ENCODE measurements around the gene HNF4A. TPM values are rescaled to one million over a fixed set of nuclear protein-coding genes. Genes with fewer than 3 reads are reported as not detected.
A peak's percentile ranks its signal among the peaks of the same experiment; 100 is the strongest.

HNF4A gene
- total and polyA plus RNA-seq, 2 of the 4 experiments (the other 2 are of a cell fraction): not detected

GRCh38 chr20:44448753-44449546 lies 93.5 kb downstream of the HNF4A start:
- in situ Hi-C loops (cut with MboI; ENCODE audit: low sequenced_read_pairs) (no loop called here), dilution Hi-C loops (cut with HindIII; ENCODE audit: low sequenced_read_pairs, unreplicated experiment) (no loop called here), intact Hi-C loops (cut with micrococcal nuclease) (no loop called here)
- Histone ChIP-seq H3K79me1 (ENCODE audit: low read depth in 1 of 2, low read length in 2 of 2) (no peaks in the 10 kb centered on the region), H3K23ac (ENCODE audit: low read depth, low read length) (no peak overlapping the region), H4K91ac (ENCODE audit: insufficient read depth, low read depth, low read length) (no peak overlapping the region), H3K27ac (ENCODE audit: insufficient read depth, low read length) (no peak overlapping the region), H2AFZ (replicated peaks; ENCODE audit: low read length, poor library complexity) (no peak overlapping the region), H2AK5ac (ENCODE audit: low read depth, low read length) (no peak overlapping the region), H3K4me2 (ENCODE audit: low read depth, low read length) (no peak overlapping the region), H2BK20ac (ENCODE audit: low read depth, low read length) (no peak overlapping the region), H2BK120ac (ENCODE audit: low read depth, low read length) (no peak overlapping the region), H2AK9ac (replicated peaks; ENCODE audit: low read depth, low read length, poor library complexity) (no peak overlapping the region), H3K4me3 (ENCODE audit: insufficient read depth, low read depth, low read length) (no peak overlapping the region), H3K56ac (ENCODE audit: extremely low read depth, insufficient read depth, low read length) (no peak overlapping the region), H3K9ac (ENCODE audit: low read depth, low read length) (no peak overlapping the region), H2BK5ac (ENCODE audit: low read depth, low read length, poor library complexity, severe bottlenecking) (no peak overlapping the region), H3K4me1 (ENCODE audit: control insufficient read depth, insufficient read depth, low read length) (peaks cover 2% of the 10 kb centered on the region; the same call in 1 of the 2 replicates), H3K18ac (ENCODE audit: low read depth, low read length) (no peak overlapping the region), H3K14ac (replicated peaks; ENCODE audit: low read depth, low read length) (no peak overlapping the region), H4K5ac (ENCODE audit: low read depth, low read length) (no peak overlapping the region), H3K9me3 (ENCODE audit: control insufficient read depth, insufficient read depth, low read length) (no peaks in the 10 kb centered on the region; the same call in 1 of the 2 replicates), H3K4ac (ENCODE audit: low read depth, low read length) (no peak overlapping the region), H4K20me1 (ENCODE audit: insufficient read depth, low read length) (no peaks in the 10 kb centered on the region), H3K9me1 (ENCODE audit: insufficient read depth, low read length) (no peaks in the 10 kb centered on the region), H4K8ac (ENCODE audit: low read depth in 2 of 2, low read length in 2 of 2) (no peak overlapping the region), H2BK15ac (ENCODE audit: low read depth, low read length) (no peak overlapping the region), H3K27me3 (ENCODE audit: control insufficient read depth, insufficient read depth, low read length) (peaks cover 34% of the 10 kb centered on the region), H3K36me3 (ENCODE audit: control insufficient read depth, insufficient read depth, low read length) (no peaks in the 10 kb centered on the region)
- DNase-seq (no peak), ATAC-seq (ENCODE audit: low read depth) (no peak)
- TF ChIP-seq CEBPB (IDR thresholded peaks at IDR 0.05; ENCODE audit: low read depth, low read length) (no peak), NFE2L2 (IDR thresholded peaks at IDR 0.05; ENCODE audit: low read depth, low read length) (no peak), MXI1 (IDR thresholded peaks at IDR 0.05; ENCODE audit: borderline replicate concordance, low read depth, low read length) (no peak), CTCF (conservative IDR thresholded peaks at IDR 0.05; ENCODE audit: low read depth, low read length) (peak; percentile 9; the same call in 1 of the 2 replicates), ELK1 (IDR thresholded peaks at IDR 0.05; ENCODE audit: borderline replicate concordance, low read depth, low read length) (no peak), RCOR1 (IDR thresholded peaks at IDR 0.05; ENCODE audit: insufficient replicate concordance, low read length) (no peak)
- ChIA-PET CTCF (no interaction called here), POLR2A (ENCODE audit: unreplicated experiment) (no interaction called here)
- WGBS, 2 experiments (ENCODE audit: extremely low coverage in 2 of 2, insufficient read length in 1 of 2): 50% methylated on average over 2 of the region's 9 CpGs; no CpG with 5 or more reads in 1 of the 2 experiments
- BruUV-seq (replicated peaks): no TSS peak
